Measurements from ENCODE around the gene RINT1.

DNA sequence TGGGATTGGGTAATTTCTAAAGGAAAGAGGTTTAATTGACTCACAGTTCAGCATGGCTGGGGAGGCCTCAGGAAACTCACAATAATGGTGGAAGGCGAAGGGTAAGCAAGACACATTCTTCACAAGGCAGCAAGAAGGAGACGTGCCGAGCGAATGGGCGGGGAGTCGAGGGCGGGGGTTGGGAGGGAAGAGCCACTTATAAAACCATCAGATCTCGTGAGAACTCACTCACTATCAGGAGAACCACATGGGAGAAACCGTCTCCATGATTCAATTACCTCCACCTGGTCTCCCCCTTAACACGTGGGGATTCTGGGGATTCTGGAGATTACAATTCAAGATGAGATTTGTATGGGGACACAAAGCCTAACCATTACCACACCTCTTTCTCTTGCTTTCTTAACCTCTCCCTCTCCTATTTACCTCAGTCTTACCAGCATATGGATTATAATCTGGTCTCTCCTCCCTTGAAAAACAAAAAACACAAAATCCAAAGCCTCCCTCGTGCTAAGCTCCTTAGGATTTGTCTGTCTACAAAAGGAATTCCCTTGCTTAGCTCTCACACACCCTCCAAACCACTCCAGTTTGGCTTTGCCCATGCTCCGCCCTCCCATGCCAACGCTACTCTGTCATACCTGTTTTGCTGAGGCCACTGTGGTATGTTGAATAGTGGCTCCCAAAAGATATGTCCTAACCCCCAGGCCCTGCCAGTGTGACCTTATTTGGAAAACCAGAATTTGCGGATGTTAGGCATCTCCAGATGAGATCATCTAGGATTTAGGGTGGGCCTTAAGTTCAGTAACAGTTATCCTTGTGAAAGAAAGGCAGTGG lies 68.9 kb downstream of the RINT1 start:
- no peak for TF ChIP-seq EZH2 (IDR thresholded peaks at IDR 0.05; ENCODE audit: insufficient read depth, poor library complexity, severe bottlenecking)
- no peak for TF ChIP-seq EZH2phosphoT487 (IDR thresholded peaks at IDR 0.05; ENCODE audit: insufficient read depth, low read depth)
